ENCODE results near the gene RHBDF2. TPM values are rescaled to one million over a fixed set of nuclear protein-coding genes. Genes with fewer than 3 reads are reported as not detected.
A peak's percentile ranks its signal among the peaks of the same experiment; 100 is the strongest.
"Not testable (repeated sequence)": the region's sequence is repeated elsewhere in the genome, so short reads cannot be mapped to it uniquely, and the experiment has no call there.

Gene RHBDF2
- total RNA-seq, 2 donors from 2014 or later = 11.6 to 23.9 TPM

GRCh38 chr17:76510831-76511244 lies 9.6 kb upstream of the RHBDF2 start:
- no peak overlapping the region for H3K9ac ChIP-seq (ENCODE audit: low read depth in 2 of 2, low read length in 2 of 2)
- peaks cover 3% of the 10 kb centered on the region for H3K4me1 ChIP-seq
- H3K36me3 ChIP-seq = no peaks in the 10 kb centered on the region
- H3K27me3 ChIP-seq = no peaks in the 10 kb centered on the region
- TF ChIP-seq CTCF (IDR thresholded peaks at IDR 0.05) = no peak
- no peaks in the 10 kb centered on the region for H3K9me3 ChIP-seq
- no peak overlapping the region for H3K4me3 ChIP-seq
- no peak for DNase-seq
- intact Hi-C loops (cut with DNase I) = no loop called here
- H3K27ac ChIP-seq = no peak overlapping the region

GRCh38 chr17:76508472-76509063 lies 7.3 kb upstream of the RHBDF2 start:
- DNase-seq; H3K27me3 ChIP-seq; H3K4me3 ChIP-seq; H3K4me1 ChIP-seq; H3K9ac ChIP-seq (ENCODE audit: low read depth in 2 of 2, low read length in 2 of 2); H3K36me3 ChIP-seq; H3K9me3 ChIP-seq; H3K27ac ChIP-seq: not testable (repeated sequence)
- intact Hi-C loops (cut with DNase I) = loop anchor here (5.0 to 10.0 kb wide), 2 partner anchors 96 to 204 kb away; partner anchors contain the start of gene QRICH2

- peak overlapping the region in 1 of 2 donors; percentile 16 for H3K9ac ChIP-seq (ENCODE audit: low read depth in 2 of 2, low read length in 2 of 2)
- peak; percentile 90 for DNase-seq
- peak; percentile 89 for TF ChIP-seq CTCF (IDR thresholded peaks at IDR 0.05)
- no peak overlapping the region for H3K4me3 ChIP-seq
- H3K4me1 ChIP-seq = peaks cover 5% of the 10 kb centered on the region
- no peaks in the 10 kb centered on the region for H3K9me3 ChIP-seq
- H3K27ac ChIP-seq = no peak overlapping the region
- H3K27me3 ChIP-seq = no peaks in the 10 kb centered on the region
- no peaks in the 10 kb centered on the region for H3K36me3 ChIP-seq
- intact Hi-C loops (cut with DNase I) = loop anchor here (2.0 to 10.0 kb wide), 3 partner anchors 40 to 202 kb away; partner anchors contain the start of genes AANAT and QRICH2
These were observed 5.5 kb upstream of the RHBDF2 start for GRCh38 chr17:76506408-76507345.

GRCh38 chr17:76504117-76504516 lies 2.9 kb upstream of the RHBDF2 start:
- intact Hi-C loops (cut with DNase I) = loop anchor here (10.0 kb wide), 1 partner anchor 199 kb away; the partner anchor contains the start of gene QRICH2
- Histone ChIP-seq H3K27me3 (no peaks in the 10 kb centered on the region), H3K27ac (no peak overlapping the region), H3K9ac (ENCODE audit: low read depth in 2 of 2, low read length in 2 of 2) (no peak overlapping the region), H3K36me3 (no peaks in the 10 kb centered on the region), H3K4me3 (no peak overlapping the region), H3K9me3 (no peaks in the 10 kb centered on the region), H3K4me1 (peaks cover 14% of the 10 kb centered on the region)
- no peak for TF ChIP-seq CTCF (IDR thresholded peaks at IDR 0.05)
- DNase-seq = no peak

- H3K4me3 ChIP-seq = no peak overlapping the region
- H3K4me1 ChIP-seq = peaks cover 23% of the 10 kb centered on the region
- no peak for DNase-seq
- TF ChIP-seq CTCF (IDR thresholded peaks at IDR 0.05) = no peak
- H3K27me3 ChIP-seq = no peaks in the 10 kb centered on the region
- no peaks in the 10 kb centered on the region for H3K36me3 ChIP-seq
- no peaks in the 10 kb centered on the region for H3K9me3 ChIP-seq
- no peak overlapping the region for H3K27ac ChIP-seq
- no peak overlapping the region for H3K9ac ChIP-seq (ENCODE audit: low read depth in 2 of 2, low read length in 2 of 2)
- intact Hi-C loops (cut with DNase I) = loop anchor here (10.0 kb wide), 1 partner anchor 198 kb away; the partner anchor contains the start of gene QRICH2
These were observed 1.4 kb upstream of the RHBDF2 start for GRCh38 chr17:76502341-76503211.
